Stimulated activated naive B cell treated with anti-CD40 and anti-IgM and Interleukin-4, amounts not matched to agents 10 μg/mL and 1 μg/mL and 100 μg/mL, for 72 hours (primary cell): Measurements from ENCODE around the gene GALNT18.

Experiments
- ATAC-seq, 2 donors: fragments of 150-1000 bp; cut with Tn5 transposase; replicated peaks; 2 replicates each; pipeline ENCODE4 v1.10.0; 2021; ENCODE audit warnings: moderate library complexity in 1 of 2
- DNase-seq: peaks from one replicate; pipeline ENCODE4 v3.0.0; 2021
- H3K27ac Mint-ChIP-seq: one replicate; pipeline ENCODE4 v1.8.0; 2022; ENCODE audit warnings: mild to moderate bottlenecking, mixed read lengths
- H3K27me3 Mint-ChIP-seq, 2 donors: one replicate each; pipeline ENCODE4 v1.8.0; 2022; ENCODE audit warnings: mixed read lengths in 2 of 2
- H3K36me3 Mint-ChIP-seq, 2 donors: one replicate each; pipeline ENCODE4 v1.8.0; 2022; ENCODE audit warnings: mixed read lengths in 2 of 2, mild to moderate bottlenecking in 1 of 2
- H3K4me1 Mint-ChIP-seq, 2 donors: one replicate each; pipeline ENCODE4 v1.8.0; 2022; ENCODE audit warnings: mixed read lengths in 2 of 2, mild to moderate bottlenecking in 1 of 2
- H3K4me3 Mint-ChIP-seq, 2 donors: one replicate each; pipeline ENCODE4 v1.8.0; 2022; ENCODE audit warnings: mild to moderate bottlenecking in 2 of 2, mixed read lengths in 2 of 2, moderate library complexity in 1 of 2
- H3K9me3 Mint-ChIP-seq, 2 donors: one replicate each; pipeline ENCODE4 v1.8.0; 2022; ENCODE audit warnings: mixed read lengths in 2 of 2, mild to moderate bottlenecking in 1 of 2

The GALNT18 gene

DNA sequence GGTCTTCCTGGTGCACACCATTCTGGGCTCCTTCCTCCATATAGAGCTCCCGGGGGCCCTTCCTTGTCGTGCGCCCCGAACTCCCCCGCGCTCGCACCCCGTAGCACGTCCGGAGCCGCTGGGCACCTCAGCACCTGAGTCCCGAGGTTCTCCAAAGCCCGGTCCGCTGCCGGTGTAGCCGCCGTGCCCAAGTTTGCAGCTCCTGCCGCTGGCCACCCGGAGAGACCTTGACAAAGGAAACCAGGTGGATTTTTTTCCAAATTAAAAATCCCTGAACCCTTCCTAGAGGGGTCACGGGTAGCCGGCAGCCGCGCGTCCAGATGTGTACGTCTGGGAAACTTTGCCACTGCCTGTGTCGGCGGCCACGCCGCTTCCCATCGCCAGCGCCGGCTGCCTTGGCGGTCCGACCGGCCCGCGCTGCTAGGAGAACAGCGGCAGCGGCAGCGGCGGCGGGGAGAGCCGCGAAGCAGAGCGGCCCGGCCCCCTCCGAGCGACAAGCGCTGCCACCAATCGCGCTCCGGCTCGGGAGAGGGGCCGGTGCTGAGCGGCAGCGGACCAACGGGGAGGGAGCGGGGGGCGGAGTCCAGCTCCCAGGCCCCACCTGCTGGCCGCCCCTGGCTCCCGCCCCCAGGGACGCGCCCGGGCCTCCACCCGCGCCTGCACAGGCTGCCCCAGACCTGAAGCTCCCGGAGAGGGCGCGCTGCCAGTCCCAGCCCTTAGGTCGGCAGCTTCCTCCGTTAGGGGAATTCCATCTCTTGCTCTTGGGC lies at the start of gene GALNT18:
Gene GALNT18, minus strand, starts transcription at position 433 of the 767 bp plus-strand sequence.
- peaks cover 51 to 70% of the 10 kb centered on the region in 2 donors for H3K27me3 Mint-ChIP-seq
- peaks cover 9 to 17% of the 10 kb centered on the region in 2 donors for H3K4me1 Mint-ChIP-seq
- DNase-seq (peak; percentile 71), ATAC-seq (peak; percentile 98 to 99)
- no peaks in the 10 kb centered on the region for H3K9me3 Mint-ChIP-seq
- no peak within 1 kb of the TSS for H3K27ac Mint-ChIP-seq
- H3K4me3 Mint-ChIP-seq: peak within 1 kb of the TSS; percentile 76 to 82
- no peaks in the 10 kb centered on the region for H3K36me3 Mint-ChIP-seq

DNA sequence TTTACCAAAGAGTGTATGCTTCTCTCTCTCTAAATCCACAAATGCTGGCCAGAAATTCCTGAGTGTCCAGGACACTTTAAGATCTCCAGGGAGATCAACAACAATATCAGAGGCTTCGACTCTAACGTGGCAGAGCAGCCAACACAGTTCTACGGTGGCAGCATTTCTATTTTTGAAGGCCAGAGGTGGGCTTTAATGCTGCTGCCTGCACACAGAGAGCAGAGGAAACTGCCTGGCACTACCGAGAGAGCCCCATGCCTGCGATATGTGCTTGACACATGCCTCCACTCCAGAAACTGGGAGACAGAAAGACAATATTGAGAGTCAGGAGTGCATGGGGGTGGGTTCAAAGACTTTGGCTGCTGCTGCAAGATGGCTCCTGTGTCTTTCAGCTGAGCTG lies 48.8 kb upstream of the GALNT18 start:
- H3K27me3 Mint-ChIP-seq: peaks cover 11 to 16% of the 10 kb centered on the region in 2 donors
- no peaks in the 10 kb centered on the region for H3K36me3 Mint-ChIP-seq

DNA sequence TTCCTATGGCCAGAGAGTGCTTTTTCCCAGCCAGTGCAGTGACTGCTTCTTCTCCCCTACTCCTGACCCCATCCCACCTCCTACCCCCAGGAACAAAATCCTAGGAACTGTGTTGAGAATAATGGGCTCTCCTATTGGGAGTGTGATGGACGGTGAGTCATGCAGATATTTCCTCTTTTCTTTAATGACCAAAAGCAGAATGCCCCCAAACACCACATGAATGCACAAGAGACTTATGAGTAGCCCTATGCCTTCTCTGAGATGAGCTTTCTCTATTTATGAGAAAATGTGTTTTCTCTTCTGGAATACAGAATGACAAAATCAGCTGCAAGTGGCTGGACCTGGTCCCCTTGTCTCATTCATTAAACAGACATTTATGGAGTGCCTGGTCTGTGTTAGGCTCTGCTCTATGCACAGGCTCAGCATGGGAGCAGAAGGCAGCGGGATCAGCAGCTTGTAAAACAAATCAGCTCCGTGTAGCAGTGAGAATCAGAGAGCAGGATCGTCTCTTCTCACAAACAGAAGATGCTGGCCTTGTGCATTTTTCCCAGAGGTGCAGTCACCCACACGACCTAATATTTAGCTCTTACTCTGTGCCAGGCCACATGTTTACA lies 47.5 kb upstream of the GALNT18 start:
- Mint-ChIP-seq H3K36me3 (no peaks in the 10 kb centered on the region), H3K27ac (no peak overlapping the region), H3K9me3 (no peaks in the 10 kb centered on the region), H3K4me1 (no peaks in the 10 kb centered on the region), H3K27me3 (peaks cover 18 to 20% of the 10 kb centered on the region in 2 donors), H3K4me3 (no peak overlapping the region)
- no peak for ATAC-seq
- no peak for DNase-seq

More for the DNA sequence above, 48.8 kb upstream of the GALNT18 start:
- Mint-ChIP-seq H3K9me3 (no peaks in the 10 kb centered on the region), H3K4me3 (no peak overlapping the region), H3K27ac (no peak overlapping the region), H3K4me1 (no peaks in the 10 kb centered on the region)
- DNase-seq (no peak), ATAC-seq (no peak)

DNA sequence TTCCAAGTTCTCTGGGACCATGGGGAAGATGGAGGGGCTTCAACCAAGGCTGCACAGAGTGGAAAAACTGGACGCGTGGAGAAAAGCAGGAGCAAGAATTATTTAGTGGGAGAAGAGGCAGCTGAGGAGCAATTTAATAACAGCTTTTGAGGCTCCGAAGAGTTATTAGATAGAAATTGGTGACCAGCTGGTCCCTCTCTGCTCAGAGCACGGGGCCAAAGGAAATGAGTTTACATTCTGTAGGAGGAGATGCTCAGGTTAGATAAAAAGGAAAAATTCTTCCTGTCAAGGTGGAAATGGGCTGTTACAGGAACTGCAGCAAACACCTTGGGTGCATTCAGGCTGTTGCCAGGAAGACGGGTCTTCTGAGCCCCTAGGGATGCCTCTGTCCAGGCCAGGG lies 47.0 kb upstream of the GALNT18 start:
- peaks cover 18 to 24% of the 10 kb centered on the region in 2 donors for H3K27me3 Mint-ChIP-seq
- H3K27ac Mint-ChIP-seq: no peak overlapping the region
- no peak overlapping the region for H3K4me3 Mint-ChIP-seq
- DNase-seq: no peak
- no peaks in the 10 kb centered on the region for H3K36me3 Mint-ChIP-seq
- ATAC-seq: no peak
- H3K4me1 Mint-ChIP-seq: no peaks in the 10 kb centered on the region
- no peaks in the 10 kb centered on the region for H3K9me3 Mint-ChIP-seq

- DNase-seq (no peak), ATAC-seq (no peak)
- peaks cover 18 to 29% of the 10 kb centered on the region in 2 donors for H3K27me3 Mint-ChIP-seq
- no peaks in the 10 kb centered on the region for H3K9me3 Mint-ChIP-seq
- no peaks in the 10 kb centered on the region for H3K36me3 Mint-ChIP-seq
- no peak overlapping the region for H3K27ac Mint-ChIP-seq
- H3K4me3 Mint-ChIP-seq: no peak overlapping the region
- H3K4me1 Mint-ChIP-seq: no peaks in the 10 kb centered on the region
These were observed 46.5 kb upstream of the GALNT18 start for GRCh38 chr11:11668274-11668673.

DNA sequence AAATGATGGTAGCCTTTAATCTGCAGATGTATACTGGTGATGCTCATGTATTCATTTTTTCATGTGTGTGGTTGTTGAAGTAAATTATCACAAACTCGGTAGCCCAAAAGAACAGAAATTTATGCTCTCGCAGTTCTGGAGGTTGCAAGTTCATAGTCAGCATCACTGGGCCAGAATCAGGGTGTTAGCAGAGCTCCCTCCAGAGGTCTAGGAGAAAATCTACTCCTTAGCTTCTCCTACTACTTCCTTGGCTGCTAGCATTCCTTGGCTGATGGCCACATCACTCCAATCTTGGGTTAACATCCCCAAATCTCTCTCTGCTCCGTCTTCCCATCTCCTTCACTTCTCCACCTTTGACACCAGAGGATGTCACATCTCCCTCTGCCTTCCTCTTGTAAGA lies 45.3 kb upstream of the GALNT18 start:
- DNase-seq (no peak), ATAC-seq (no peak)
- Mint-ChIP-seq H3K36me3 (no peaks in the 10 kb centered on the region), H3K4me1 (no peaks in the 10 kb centered on the region), H3K9me3 (no peaks in the 10 kb centered on the region), H3K4me3 (no peak overlapping the region), H3K27me3 (peaks cover 18 to 36% of the 10 kb centered on the region in 2 donors), H3K27ac (no peak overlapping the region)

GRCh38 chr11:11665407-11665806 lies 43.6 kb upstream of the GALNT18 start:
- DNase-seq (no peak), ATAC-seq (no peak)
- Mint-ChIP-seq H3K27ac (no peak overlapping the region), H3K4me3 (no peak overlapping the region), H3K27me3 (peaks cover 18 to 36% of the 10 kb centered on the region in 2 donors), H3K4me1 (no peaks in the 10 kb centered on the region), H3K9me3 (no peaks in the 10 kb centered on the region), H3K36me3 (no peaks in the 10 kb centered on the region)

- Mint-ChIP-seq H3K4me3 (no peak overlapping the region), H3K27ac (no peak overlapping the region), H3K27me3 (peaks cover 18 to 36% of the 10 kb centered on the region in 2 donors), H3K9me3 (no peaks in the 10 kb centered on the region), H3K36me3 (no peaks in the 10 kb centered on the region), H3K4me1 (no peaks in the 10 kb centered on the region)
- ATAC-seq (no peak), DNase-seq (no peak)
These were observed 42.1 kb upstream of the GALNT18 start for GRCh38 chr11:11663907-11664306.

- ATAC-seq (no peak), DNase-seq (no peak)
- H3K4me3 Mint-ChIP-seq: no peak overlapping the region
- no peaks in the 10 kb centered on the region for H3K9me3 Mint-ChIP-seq
- no peak overlapping the region for H3K27ac Mint-ChIP-seq
- no peaks in the 10 kb centered on the region for H3K36me3 Mint-ChIP-seq
- H3K27me3 Mint-ChIP-seq: peaks cover 18 to 26% of the 10 kb centered on the region in 2 donors
- H3K4me1 Mint-ChIP-seq: no peaks in the 10 kb centered on the region
These were observed 40.8 kb upstream of the GALNT18 start for GRCh38 chr11:11662578-11662977.

DNA sequence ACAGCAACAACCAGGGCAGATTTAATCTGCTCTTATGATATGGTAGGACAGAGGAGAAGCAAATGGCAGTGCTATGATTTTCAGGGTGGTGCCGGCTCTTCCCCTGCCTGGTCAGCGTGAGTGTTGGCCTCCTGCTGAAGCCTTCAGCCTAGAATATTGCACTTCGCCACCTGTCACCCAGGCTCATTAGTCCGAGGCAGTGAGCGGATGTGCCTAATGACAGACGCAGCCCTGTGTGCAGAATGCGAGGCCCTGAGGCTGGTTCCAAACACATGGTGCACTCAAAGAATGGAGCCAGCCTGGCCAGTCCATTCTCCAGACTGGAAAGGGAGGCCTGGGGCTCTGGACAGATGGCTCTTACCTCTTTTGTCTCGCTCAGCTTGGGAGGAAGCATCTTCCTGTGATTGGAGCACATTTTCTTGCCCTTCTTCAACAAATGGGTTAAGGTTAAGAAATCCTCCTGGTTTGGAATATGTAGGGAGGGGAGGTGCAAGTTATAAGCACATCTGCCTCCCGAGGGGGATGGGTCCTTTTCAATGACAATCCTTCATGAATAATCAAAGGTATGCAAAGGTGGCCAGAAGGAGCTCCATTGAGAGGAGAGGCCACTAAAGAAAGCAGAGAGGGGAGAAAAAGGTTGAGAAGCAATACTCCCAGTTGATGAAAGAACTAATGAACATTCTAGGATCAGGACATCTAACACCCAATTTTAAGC lies 39.7 kb upstream of the GALNT18 start:
- no peak overlapping the region for H3K27ac Mint-ChIP-seq
- H3K9me3 Mint-ChIP-seq: no peaks in the 10 kb centered on the region
- ATAC-seq (no peak), DNase-seq (no peak)
- no peak overlapping the region for H3K4me3 Mint-ChIP-seq
- peaks cover 13 to 26% of the 10 kb centered on the region in 2 donors for H3K27me3 Mint-ChIP-seq
- no peaks in the 10 kb centered on the region for H3K4me1 Mint-ChIP-seq
- no peaks in the 10 kb centered on the region for H3K36me3 Mint-ChIP-seq

DNA sequence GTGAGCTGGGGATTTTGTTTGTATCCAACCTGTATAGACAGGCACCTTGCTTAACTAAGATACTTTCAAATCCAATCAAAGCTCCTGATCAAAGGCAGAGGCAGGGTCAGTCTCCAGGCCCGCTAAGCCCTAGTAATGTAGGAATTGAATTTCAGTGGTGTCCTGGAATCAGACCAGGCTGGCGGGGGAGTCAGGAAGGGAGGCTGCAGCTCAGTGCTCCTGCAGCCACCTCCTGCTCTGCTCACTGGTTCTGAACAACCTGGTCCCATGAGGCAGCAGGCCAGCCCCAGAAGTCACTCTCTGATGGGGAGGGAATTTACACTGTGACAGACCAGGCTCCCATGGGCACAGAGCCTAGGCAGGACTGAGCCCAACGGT lies 38.5 kb upstream of the GALNT18 start:
- peak in 1 of 2 donors; percentile 48 for ATAC-seq
- no peak overlapping the region for H3K27ac Mint-ChIP-seq

DNA sequence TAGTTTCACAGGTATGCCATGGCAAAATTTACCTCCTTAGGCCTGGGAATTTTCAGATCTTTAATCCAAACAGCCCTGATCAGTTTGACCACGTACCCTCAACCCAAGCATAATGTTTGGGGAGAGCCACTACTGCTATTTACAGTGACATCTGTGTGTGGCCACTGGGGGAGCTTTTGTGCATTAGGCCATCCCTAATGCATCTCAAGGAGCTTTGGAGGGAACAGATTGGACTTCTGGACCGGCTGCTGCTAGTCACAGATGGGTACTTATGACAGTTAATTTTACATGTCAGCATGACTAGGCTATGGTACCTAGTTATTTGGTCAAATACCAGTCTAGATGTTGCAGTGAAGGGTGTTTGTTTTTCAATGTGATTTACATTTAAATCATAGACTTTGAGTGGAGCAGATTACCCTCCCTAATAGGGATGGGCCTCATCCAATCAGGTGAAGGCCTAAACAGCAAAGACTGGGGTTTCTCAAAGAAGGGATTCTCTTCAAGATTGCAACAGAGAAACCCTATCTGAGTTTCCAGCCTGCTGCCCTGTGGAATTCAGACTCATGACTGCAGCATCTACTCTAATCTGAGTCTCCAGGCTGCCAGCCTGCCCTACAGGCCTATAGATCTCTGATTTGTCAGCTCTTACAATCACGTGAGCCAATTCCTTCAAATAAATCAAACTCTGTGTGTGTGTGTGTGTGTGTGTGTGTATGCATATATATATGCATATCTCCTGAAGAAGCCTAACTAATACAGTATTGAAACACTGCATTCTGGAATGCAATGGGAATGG lies 38.0 kb upstream of the GALNT18 start:
- ATAC-seq (no peak), DNase-seq (no peak)
- Mint-ChIP-seq H3K4me3 (no peak overlapping the region), H3K9me3 (no peaks in the 10 kb centered on the region), H3K27me3 (peaks cover 12 to 31% of the 10 kb centered on the region in 2 donors), H3K4me1 (no peaks in the 10 kb centered on the region), H3K36me3 (no peaks in the 10 kb centered on the region), H3K27ac (no peak overlapping the region)

More for the DNA sequence above, 38.5 kb upstream of the GALNT18 start:
- Mint-ChIP-seq H3K4me1 (no peaks in the 10 kb centered on the region), H3K9me3 (no peaks in the 10 kb centered on the region), H3K27me3 (peaks cover 9 to 30% of the 10 kb centered on the region in 2 donors), H3K4me3 (no peak overlapping the region), H3K36me3 (no peaks in the 10 kb centered on the region)
- no peak for DNase-seq

DNA sequence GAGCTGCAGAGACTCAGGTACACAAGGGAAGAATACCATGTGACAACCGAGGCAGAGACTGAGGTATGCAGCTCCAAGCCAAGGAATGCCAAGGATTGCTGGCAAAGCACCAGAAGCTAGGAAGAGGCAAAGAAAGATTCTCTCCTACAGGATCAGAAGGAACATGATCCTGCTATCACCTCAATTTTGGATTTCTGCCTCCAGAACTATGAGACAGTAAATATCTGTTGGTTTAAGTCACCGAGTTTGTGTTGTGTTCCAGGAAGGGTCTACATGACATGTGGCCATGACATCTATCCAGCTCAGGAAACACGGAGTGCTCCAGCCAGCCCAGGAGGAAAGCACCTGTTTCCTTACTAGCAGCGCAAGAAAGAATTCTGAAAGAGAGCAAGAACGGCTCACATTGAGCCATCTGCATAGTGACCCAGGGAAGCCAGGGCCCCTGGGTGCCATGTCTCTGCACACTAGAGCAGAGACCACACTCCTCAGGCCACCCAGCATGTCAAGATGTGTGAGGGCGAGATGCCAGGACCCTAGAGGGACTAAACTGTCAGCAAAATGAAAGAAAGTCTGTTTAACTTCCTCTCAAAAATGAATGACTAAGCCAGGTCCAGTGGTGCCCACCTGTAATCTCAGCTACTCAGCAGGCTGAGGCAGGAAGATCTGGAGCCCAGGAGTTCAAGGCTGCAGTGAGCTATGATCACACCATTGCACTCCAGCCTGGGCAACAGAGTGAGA lies 35.6 kb upstream of the GALNT18 start:
- H3K27me3 Mint-ChIP-seq: peaks cover 15 to 22% of the 10 kb centered on the region in 2 donors
- DNase-seq: no peak
- ATAC-seq: no peak
- no peak overlapping the region for H3K4me3 Mint-ChIP-seq
- H3K36me3 Mint-ChIP-seq: no peaks in the 10 kb centered on the region
- no peaks in the 10 kb centered on the region for H3K4me1 Mint-ChIP-seq
- H3K27ac Mint-ChIP-seq: no peak overlapping the region
- H3K9me3 Mint-ChIP-seq: no peaks in the 10 kb centered on the region
